HG02884 (cell line): ENCODE data around the gene RGS10.

Experiments used
- ATAC-seq: cut with Tn5 transposase; IDR thresholded peaks from one replicate; pipeline ENCODE4 v1.9.1; 2021; ENCODE audit warnings: mild to moderate bottlenecking, moderate library complexity; ENCODE audit not compliant: unreplicated experiment

The RGS10 gene

DNA sequence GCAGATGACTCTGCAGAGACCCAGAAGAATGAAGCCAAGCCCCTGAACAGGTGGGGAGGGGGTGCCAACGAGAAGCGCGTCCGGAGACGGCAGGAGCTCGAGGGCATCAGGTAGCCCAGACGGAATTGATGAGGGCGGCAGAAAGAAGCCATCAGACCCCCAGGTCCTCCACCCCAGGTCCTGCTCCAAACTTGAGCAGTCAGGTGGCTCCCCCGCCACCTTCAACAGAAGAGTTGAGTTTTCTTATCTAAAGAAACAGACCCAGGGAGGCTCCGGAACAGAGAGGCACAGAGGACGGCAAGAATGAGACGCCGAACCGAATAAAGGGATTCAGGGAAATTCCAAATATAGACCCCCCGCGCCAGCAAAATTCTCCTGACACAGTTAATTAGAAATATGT, 22.2 kb downstream of the RGS10 start:
- ATAC-seq, result no peak

GRCh38 chr10:119518936-119519335, 23.6 kb downstream of the RGS10 start:
- ATAC-seq, result no peak

- peak; percentile 18 for ATAC-seq
Observed at GRCh38 chr10:119518176-119518575, 24.3 kb downstream of the RGS10 start.

GRCh38 chr10:119517235-119518141, 25.0 kb downstream of the RGS10 start:
- ATAC-seq, result peak; percentile 42

DNA sequence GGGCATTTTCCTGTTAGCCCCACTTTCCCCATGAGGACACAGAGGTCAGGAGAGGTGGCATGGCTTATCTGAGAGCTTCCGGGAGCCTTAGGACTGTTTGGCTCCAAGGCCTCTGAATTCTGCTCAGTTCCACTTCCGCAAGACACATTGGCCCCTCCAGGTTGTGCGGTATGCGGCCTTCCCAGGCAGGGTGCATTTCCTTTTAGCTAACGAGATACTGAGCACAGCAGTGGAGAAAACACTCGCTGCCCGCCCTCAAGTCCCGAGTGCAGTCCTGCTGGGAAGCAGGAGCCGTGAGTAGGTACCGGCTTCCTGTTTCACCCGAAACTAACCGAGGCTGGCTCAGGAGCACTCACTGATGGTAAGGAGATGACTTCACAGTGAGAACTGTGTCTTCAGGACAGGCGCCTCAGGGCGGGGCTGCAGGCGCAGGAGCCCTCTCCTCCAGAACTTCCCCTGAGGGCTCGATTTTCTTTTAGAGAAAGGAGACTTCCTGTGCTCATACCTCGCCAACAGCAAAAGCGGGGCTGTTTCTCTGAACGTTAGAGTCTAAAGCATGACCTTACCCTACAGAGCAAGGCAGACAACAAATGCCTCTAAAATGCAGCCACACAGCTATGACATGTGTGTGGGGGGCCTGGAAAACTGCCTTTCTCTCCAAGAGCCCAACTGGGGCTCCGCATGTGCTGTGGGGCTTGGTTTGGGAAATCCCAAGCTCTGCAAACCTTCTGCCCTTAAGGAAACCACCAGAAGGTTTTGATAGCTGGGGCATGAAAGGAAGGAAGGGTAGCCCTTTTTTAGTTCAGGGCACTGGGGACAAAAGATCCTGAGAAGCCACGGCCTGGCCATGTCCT, 25.9 kb downstream of the RGS10 start:
- ATAC-seq, result peak; percentile 70

- ATAC-seq, result no peak
Observed at GRCh38 chr10:119515511-119516045, 26.9 kb downstream of the RGS10 start.

GRCh38 chr10:119514819-119515218, 27.7 kb downstream of the RGS10 start:
- ATAC-seq, result no peak

DNA sequence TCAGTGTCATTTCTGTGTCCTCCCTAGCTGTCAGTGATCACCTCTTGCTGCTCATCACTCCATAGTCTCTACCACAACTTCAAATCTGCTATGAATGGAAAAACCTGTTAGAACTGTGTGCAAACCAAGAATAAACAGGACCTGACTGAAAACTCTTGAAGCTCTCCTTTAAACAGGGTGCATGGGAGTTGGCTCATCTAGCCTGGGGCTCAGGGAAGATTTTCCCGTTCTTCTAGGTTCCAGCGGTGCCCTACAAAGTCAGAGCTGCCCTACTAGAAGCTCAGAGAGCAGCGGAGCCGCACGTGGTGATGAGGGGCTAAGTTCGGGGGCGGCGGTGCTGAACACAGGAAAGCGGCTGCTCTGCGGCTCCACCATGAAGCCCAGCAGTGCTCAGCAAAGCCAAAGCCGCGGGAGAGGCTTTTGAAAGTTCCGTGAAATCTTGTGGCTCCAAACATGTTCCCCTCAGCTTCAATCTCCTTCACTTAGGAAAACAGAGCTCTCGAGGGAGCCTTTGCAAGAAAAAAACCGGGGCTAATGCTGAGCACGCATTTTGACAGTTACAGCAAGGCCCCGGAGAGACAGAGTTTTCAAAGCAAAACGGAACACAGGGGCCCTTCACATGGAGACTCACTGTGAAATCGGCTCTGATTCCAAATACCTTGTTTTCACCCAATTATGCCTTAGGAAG, 30.5 kb downstream of the RGS10 start:
- no peak for ATAC-seq

DNA sequence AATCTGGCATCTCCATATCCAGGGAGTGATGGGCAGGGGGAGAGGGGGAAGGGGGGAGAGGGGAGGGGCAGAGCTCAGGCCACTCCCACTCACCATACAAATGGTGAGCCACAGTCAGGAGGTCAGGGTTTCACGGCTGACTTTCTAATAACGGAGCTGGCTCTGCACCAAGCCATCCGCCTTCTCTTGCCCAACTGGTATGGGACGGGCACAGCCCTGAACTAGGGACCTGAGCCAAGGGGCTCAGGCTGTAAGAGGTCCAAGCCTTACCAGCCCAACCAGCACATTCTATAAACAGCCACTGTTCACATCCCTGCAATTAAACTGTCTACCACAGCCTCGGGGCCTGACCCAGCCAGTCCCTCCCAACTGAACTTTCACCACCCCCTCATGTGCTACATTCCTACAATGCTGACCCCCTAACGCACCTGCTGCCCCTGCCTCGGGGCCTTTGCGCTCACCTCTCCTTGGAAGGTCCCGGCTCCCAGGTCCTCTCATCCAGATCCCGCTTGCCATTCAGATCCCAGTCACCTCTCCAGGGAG, 32.5 kb downstream of the RGS10 start:
- no peak for ATAC-seq

- ATAC-seq, result no peak
Observed at GRCh38 chr10:119507115-119507514, 35.4 kb downstream of the RGS10 start.

DNA sequence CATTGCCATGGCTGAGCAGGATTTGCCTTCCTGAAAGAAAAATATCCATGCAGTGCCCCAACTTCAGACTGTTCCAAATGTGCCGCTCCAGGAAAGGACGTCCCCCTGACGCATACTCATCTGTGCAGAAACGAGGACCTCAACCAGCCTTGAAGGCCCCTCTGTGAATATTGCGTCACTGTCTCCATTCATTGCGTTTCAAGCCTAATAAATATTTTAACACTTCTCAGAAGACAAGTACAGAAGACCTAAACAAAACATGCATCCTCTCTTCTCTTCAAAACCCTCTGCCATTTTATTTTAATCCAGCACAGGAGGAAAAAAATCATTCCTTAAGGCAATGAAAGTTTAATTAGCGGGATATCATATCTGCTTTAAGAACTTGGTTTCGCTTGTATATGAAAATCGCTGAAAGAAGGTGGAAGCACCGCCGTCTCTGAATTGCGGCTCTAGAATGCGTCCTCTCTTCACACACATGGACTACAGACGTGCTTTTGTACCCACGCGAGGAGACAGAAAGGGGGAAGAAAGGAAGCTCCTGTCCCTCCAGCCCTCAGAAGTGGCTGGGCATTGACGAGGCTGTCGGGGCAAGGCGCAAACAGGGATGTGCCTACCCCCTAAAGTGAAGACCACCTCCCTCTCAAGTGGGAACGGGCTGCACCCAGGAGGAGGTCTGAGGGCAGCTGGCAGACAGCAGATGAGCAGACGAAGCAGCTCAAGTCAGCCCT, 36.8 kb downstream of the RGS10 start:
- no peak for ATAC-seq

DNA sequence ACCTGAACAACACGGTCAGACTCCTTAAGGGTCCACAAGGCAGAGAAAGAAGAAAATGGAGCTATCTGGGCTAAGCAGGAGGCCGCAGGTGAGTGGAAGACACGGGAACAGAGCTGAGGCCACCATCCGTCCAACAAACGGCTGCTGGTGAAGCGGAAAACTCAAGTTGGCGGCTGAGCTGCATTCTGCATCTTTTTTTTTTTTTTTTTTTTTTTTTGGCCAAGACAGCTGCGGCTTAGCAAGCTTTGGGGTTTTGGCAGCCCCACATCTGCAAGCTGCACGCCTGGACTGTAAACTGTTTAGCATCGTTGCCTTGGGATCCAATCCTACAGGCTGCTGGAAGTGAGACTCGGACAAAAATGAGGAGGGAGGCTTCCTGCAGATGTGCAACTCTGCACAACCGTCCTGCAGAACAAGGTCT, 37.4 kb downstream of the RGS10 start:
- no peak for ATAC-seq

DNA sequence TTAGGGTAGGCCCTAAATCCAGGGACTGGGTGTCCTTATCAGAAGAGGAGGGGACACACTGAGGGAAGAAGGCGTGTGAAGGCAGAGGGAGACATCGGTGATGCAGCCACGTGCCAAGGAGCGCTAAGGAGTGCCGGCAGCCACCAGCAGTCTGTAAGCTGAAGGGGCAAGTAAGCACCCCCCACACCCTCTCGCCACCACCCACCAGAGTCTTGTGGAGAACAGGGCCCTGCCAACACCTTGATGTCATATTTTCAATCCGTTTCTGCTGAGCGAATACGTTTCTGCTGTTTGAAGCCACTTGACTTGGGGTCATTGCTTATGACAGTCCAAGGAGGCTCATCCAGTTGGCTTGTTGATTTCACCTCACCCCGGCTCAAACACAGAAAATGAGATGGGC, 37.9 kb downstream of the RGS10 start:
- no peak for ATAC-seq

DNA sequence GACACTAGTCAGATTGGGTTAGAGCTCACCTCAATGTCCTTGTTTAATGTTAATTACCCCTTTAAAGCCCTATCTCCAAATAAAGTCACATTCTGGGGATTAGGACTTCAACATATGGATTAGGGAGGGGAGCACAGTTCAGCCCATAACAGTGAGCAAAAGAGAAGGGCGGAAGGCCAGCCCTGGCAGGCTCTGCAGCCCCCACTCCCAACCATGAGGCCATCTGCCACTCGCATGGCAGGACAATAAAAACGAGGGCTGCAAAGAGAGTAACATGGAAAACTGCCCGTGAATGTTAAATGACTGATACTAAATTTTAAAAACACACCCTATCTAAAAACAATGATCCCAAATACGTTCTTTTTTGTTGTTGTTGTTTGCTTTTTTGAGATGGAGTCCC, 38.7 kb downstream of the RGS10 start:
- no peak for ATAC-seq

- no peak for ATAC-seq
Observed at GRCh38 chr10:119502618-119503155, 39.8 kb downstream of the RGS10 start.

DNA sequence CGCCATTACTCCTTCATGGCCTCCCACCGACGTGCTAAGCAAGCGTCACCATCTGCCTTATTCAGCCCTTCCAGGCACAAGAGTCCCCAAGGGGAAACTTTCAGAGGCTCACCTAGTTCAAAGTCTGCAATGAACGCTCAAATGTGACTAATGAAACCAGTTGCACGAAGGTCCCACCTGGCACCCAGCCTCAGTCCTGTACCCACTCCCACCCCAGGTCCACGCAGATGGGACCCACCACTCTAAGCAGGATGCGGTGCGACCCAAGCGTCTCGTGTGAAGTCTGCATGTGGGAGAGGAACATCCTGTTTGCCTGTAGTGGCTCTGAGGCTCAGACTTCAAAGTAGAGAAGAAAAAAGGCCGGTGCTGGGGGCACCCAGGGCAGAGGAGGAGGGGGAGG, 40.3 kb downstream of the RGS10 start:
- peak; percentile 56 for ATAC-seq

DNA sequence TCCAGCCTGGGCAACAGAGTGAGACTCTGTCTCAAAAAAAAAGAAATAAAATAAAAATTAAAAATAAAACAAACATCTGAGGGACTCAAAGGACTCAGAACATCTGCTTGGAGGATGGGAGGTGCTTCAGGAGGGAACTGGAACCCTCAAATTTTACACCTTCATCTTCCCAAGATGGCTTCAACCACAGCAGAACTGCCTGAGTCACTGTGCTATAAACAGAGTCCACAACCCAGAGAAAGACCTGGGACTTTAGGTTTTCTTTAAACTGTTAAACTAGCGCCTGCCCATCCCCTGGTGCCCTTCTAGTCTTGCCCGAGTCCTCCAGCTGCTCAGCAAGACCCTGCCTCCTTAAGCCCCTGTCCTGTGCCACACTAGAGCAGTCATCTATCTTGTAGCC, 40.8 kb downstream of the RGS10 start:
- ATAC-seq, result no peak

DNA sequence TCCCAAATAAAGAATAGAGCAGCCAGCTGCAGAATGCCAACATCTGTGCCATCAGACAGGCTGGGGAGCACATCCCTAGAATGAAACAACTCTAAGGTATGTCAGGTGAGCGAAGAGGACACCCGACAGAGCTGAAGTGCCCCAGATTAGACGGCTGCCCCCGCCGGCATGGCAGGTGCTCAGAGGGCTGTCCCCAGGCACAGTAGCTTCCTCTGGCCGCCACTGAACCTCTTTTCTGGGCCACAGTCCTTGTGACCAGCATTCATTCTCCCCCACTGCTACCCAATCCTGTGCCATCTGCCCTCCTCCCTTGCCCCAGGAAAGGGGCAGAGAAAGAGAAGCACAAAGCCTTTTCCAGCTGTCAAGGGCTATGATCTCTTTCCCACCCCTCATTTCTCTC, 41.7 kb downstream of the RGS10 start:
- no peak for ATAC-seq

GRCh38 chr10:119500123-119500795, 42.3 kb downstream of the RGS10 start:
- ATAC-seq, result no peak
